SK-N-MC (cell line): ENCODE data around the gene CFAP45.

Source experiments
- EZH2 ChIP-seq: fragments of 200-600 bp; sonication (generic); IDR thresholded peaks from one replicate; pipeline ENCODE4 v1.6.1; 2017; ENCODE audit warnings: antibody characterized with exemption
- FOXP2 ChIP-seq: optimal IDR thresholded peaks from 2 replicates; pipeline ENCODE3; 2011; ENCODE audit warnings: mild to moderate bottlenecking, moderate library complexity; ENCODE audit not compliant: insufficient read depth; ENCODE audit errors: extremely low read length, control extremely low read depth
- POLR2AphosphoS5 ChIP-seq: IDR thresholded peaks from 2 replicates; pipeline ENCODE4 v1.6.1; 2012; ENCODE audit warnings: mild to moderate bottlenecking, low read depth, low read length, borderline replicate concordance

DNA sequence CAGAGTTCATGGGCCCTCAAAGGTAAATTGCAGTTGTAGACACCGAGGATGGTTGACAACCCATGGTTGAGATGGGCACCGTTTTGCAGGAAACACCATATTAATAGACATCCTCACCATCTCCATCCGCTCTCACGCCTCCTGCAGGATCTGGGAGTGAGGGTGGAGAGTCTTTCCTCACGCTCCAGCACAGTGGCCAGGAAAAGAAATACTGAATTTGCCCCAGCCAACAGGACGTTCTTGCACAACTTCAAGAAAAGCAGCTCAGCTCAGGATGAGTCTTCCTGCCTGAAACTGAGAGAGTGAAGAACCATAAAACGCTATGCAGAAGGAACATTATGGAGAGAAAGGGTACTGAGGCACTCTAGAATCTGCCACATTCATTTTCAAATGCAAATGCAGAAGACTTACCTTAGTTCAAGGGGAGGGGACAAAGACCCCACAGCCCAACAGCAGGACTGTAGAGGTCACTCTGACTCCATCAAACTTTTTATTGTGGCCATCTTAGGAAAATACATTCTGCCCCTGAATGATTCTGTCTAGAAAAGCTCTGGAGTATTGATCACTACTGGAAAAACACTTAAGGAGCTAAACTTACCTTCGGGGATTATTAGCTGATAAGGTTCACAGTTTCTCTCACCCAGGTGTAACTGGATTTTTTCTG lies 64.0 kb downstream of the CFAP45 start:
- TF ChIP-seq POLR2AphosphoS5 (no peak), EZH2 (no peak), FOXP2 (no peak)
